ENCODE measurements around the gene CCT7.

Gene CCT7

GRCh38 chr2:73290049-73290839 is 56.1 kb downstream of the CCT7 start:
- Histone ChIP-seq H3K27me3 (ENCODE audit: control insufficient read depth, low read length) (peaks cover 45% of the 10 kb centered on the region), H4K20me1 (ENCODE audit: control insufficient read depth, insufficient read depth, low read depth, low read length) (peaks cover 4% of the 10 kb centered on the region), H3K4me3 (ENCODE audit: low read length) (no peak overlapping the region), H3K27ac (ENCODE audit: low read depth, low read length) (no peak overlapping the region), H3K9me2 (replicated peaks; ENCODE audit: control insufficient read depth, low read length) (no peaks in the 10 kb centered on the region), H3K4me2 (ENCODE audit: low read length) (no peak overlapping the region), H3K79me2 (ENCODE audit: control insufficient read depth, low read length) (no peaks in the 10 kb centered on the region), H3F3A (ENCODE audit: control insufficient read depth, insufficient read depth) (peaks cover 2% of the 10 kb centered on the region; the same call in 1 of the 2 replicates), H3K9me3 (ENCODE audit: control insufficient read depth, insufficient read depth, low read length) (no peaks in the 10 kb centered on the region), H3K4me1 (ENCODE audit: control insufficient read depth, low read length) (peaks cover 19% of the 10 kb centered on the region), H3K36me3 (ENCODE audit: control insufficient read depth, low read length) (no peaks in the 10 kb centered on the region)
- TF ChIP-seq CTCF (IDR thresholded peaks at IDR 0.05; ENCODE audit: low read depth, low read length, poor library complexity, severe bottlenecking) (peak; percentile 84), EZH2phosphoT487 (IDR thresholded peaks at IDR 0.05; ENCODE audit: borderline replicate concordance, low read length) (no peak)

- Histone ChIP-seq H3K27ac (ENCODE audit: low read depth, low read length) (no peak overlapping the region), H3K9me2 (replicated peaks; ENCODE audit: control insufficient read depth, low read length) (no peaks in the 10 kb centered on the region), H3K79me2 (ENCODE audit: control insufficient read depth, low read length) (no peaks in the 10 kb centered on the region), H3K4me3 (ENCODE audit: low read length) (no peak overlapping the region), H3K36me3 (ENCODE audit: control insufficient read depth, low read length) (no peaks in the 10 kb centered on the region), H3F3A (ENCODE audit: control insufficient read depth, insufficient read depth) (peaks cover 2% of the 10 kb centered on the region; the same call in 1 of the 2 replicates), H4K20me1 (ENCODE audit: control insufficient read depth, insufficient read depth, low read depth, low read length) (peaks cover 4% of the 10 kb centered on the region), H3K4me2 (ENCODE audit: low read length) (peak overlapping the region; percentile 16; the same call in 1 of the 2 replicates), H3K4me1 (ENCODE audit: control insufficient read depth, low read length) (peaks cover 10% of the 10 kb centered on the region), H3K9me3 (ENCODE audit: control insufficient read depth, insufficient read depth, low read length) (no peaks in the 10 kb centered on the region), H3K27me3 (ENCODE audit: control insufficient read depth, low read length) (peaks cover 53% of the 10 kb centered on the region)
- TF ChIP-seq EZH2phosphoT487 (IDR thresholded peaks at IDR 0.05; ENCODE audit: borderline replicate concordance, low read length) (peak; percentile 28; the same call in 1 of the 2 replicates), CTCF (IDR thresholded peaks at IDR 0.05; ENCODE audit: low read depth, low read length, poor library complexity, severe bottlenecking) (no peak)
Observed at GRCh38 chr2:73291093-73291460, 57.0 kb downstream of the CCT7 start.

DNA sequence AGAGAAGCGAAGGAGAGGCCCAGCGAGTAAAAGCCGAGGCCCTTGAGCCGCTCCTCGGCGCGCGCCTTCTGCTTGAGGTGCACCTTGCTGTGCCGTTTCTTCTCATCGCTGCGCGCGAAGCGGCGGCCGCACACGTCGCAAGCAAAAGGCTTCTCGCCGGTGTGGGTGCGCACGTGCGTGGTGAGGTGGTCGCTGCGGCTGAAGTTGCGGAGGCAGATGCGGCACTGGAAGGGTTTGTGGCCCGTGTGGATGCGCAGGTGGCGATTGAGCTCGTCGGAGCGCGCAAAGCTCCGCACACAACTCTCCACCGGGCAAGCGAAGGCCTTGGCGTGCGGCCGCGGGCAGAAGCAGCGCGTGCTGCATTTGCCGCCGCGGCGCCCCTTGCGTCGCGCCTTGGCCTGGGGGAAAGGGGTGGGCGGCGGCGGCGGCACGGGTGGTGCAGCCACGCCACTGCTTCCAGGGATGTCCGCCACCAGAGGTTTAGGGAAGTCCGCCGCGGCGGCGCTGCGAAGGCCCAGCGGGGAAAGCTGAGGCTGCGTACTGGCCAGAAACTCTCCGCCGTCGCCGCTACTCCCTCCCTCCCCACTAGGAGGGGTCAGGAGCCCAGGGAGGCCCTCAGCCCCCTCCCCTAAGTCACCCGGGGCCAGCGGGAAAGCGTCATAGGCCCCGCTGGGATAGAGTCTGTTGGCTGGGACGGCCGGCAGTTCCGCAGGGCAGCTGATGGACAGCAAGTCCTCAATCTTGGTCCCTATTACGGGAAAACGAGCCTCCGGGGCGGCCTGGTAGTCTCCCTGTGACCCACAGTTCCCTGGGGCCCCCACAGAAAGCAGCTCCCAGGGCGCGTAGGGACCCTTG is 57.6 kb downstream of the CCT7 start:
- Histone ChIP-seq H3K36me3 (ENCODE audit: control insufficient read depth, low read length) (no peaks in the 10 kb centered on the region), H3K4me3 (ENCODE audit: low read length) (no peak overlapping the region), H3K4me1 (ENCODE audit: control insufficient read depth, low read length) (peaks cover 6% of the 10 kb centered on the region), H3K9me2 (replicated peaks; ENCODE audit: control insufficient read depth, low read length) (no peaks in the 10 kb centered on the region), H3K27me3 (ENCODE audit: control insufficient read depth, low read length) (peaks cover 59% of the 10 kb centered on the region), H3K9me3 (ENCODE audit: control insufficient read depth, insufficient read depth, low read length) (no peaks in the 10 kb centered on the region), H3F3A (ENCODE audit: control insufficient read depth, insufficient read depth) (peaks cover 2% of the 10 kb centered on the region; the same call in 1 of the 2 replicates), H3K27ac (ENCODE audit: low read depth, low read length) (no peak overlapping the region), H4K20me1 (ENCODE audit: control insufficient read depth, insufficient read depth, low read depth, low read length) (peaks cover 4% of the 10 kb centered on the region), H3K79me2 (ENCODE audit: control insufficient read depth, low read length) (no peaks in the 10 kb centered on the region), H3K4me2 (ENCODE audit: low read length) (peak overlapping the region; percentile 16; the same call in 1 of the 2 replicates)
- TF ChIP-seq CTCF (IDR thresholded peaks at IDR 0.05; ENCODE audit: low read depth, low read length, poor library complexity, severe bottlenecking) (peak; percentile 24), EZH2phosphoT487 (IDR thresholded peaks at IDR 0.05; ENCODE audit: borderline replicate concordance, low read length) (no peak)

Data from DOHH2 (cell line).